ENCODE measurements around the gene MYO5A.

GRCh38 chr15:52290800-52291199 lies 237.9 kb downstream of the MYO5A start:
- TF ChIP-seq CTCF (IDR thresholded peaks at IDR 0.05), result no peak
- no peak for TF ChIP-seq POLR2A (IDR thresholded peaks at IDR 0.05; ENCODE audit: low read depth)
- TF ChIP-seq POLR2AphosphoS5 (IDR thresholded peaks at IDR 0.05), result no peak
